HG03558 (cell line): ENCODE measurements around the gene ZNF69.
"Not testable (repeated sequence)": the region's sequence is repeated elsewhere in the genome, so short reads cannot be mapped to it uniquely, and the experiment has no call there.

Source experiments
- ATAC-seq: cut with Tn5 transposase; IDR thresholded peaks from one replicate; pipeline ENCODE4 v1.9.1; 2021; ENCODE audit warnings: moderate number of reproducible peaks; ENCODE audit not compliant: unreplicated experiment; ENCODE audit errors: extremely low read depth

ZNF69 gene

DNA sequence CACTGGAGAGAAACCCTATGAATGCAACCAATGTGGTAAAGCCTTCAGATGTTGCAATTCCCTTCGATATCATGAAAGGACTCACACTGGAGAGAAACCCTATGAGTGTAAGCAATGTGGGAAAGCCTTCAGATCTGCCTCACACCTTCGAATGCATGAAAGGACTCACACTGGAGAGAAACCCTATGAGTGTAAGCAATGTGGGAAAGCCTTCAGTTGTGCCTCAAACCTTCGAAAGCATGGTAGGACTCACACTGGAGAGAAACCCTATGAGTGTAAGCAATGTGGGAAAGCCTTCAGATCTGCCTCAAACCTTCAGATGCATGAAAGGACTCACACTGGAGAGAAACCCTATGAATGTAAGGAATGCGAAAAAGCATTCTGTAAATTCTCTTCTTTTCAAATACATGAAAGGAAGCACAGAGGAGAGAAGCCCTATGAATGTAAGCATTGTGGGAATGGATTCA, 62.1 kb downstream of the ZNF69 start:
- not testable (repeated sequence) for ATAC-seq

DNA sequence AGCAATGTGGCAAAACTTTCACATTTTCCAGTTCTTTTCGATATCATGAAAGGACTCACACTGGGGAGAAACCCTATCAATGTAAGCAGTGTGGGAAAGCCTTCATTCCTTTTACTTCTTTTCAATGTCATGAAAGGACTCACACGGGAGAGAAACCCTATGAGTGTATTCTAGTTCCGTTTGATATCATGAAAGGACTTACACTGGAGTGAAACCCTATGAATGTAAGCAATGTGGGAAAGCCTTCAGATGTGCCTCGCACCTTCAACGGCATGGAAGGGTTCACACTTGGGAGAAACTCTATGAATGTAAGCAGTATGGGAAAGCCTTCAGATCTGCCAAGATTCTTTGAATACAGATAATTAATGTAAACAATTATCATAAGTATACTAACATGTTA, 62.7 kb downstream of the ZNF69 start:
- no peak for ATAC-seq
